GM15510 (cell line): Measurements from ENCODE around the gene ZNF521.

Experiments
- POLR2A ChIP-seq: IDR thresholded peaks from 3 replicates; pipeline ENCODE4 v1.6.1; 2011; ENCODE audit warnings: borderline replicate concordance; ENCODE audit not compliant: insufficient read length; ENCODE audit errors: extremely low read depth

Gene ZNF521

GRCh38 chr18:25169701-25170100 is 182.3 kb downstream of the ZNF521 start:
- no peak for TF ChIP-seq POLR2A

- no peak for TF ChIP-seq POLR2A
These were observed 184.2 kb downstream of the ZNF521 start for GRCh38 chr18:25167612-25168410.

GRCh38 chr18:25166113-25166512 is 185.9 kb downstream of the ZNF521 start:
- TF ChIP-seq POLR2A = no peak

GRCh38 chr18:25164848-25165811 is 186.8 kb downstream of the ZNF521 start:
- TF ChIP-seq POLR2A = no peak

- no peak for TF ChIP-seq POLR2A
These were observed 187.6 kb downstream of the ZNF521 start for GRCh38 chr18:25164211-25164847.

GRCh38 chr18:25153426-25153825 is 198.5 kb downstream of the ZNF521 start:
- no peak for TF ChIP-seq POLR2A

GRCh38 chr18:25147877-25148488 is 204.0 kb downstream of the ZNF521 start:
- TF ChIP-seq POLR2A = no peak

- no peak for TF ChIP-seq POLR2A
These were observed 205.5 kb downstream of the ZNF521 start for GRCh38 chr18:25146512-25146910.

GRCh38 chr18:25145731-25146511 is 206.0 kb downstream of the ZNF521 start:
- TF ChIP-seq POLR2A = no peak

GRCh38 chr18:25144820-25145219 is 207.1 kb downstream of the ZNF521 start:
- no peak for TF ChIP-seq POLR2A

GRCh38 chr18:25141886-25142285 is 210.1 kb downstream of the ZNF521 start:
- no peak for TF ChIP-seq POLR2A

- no peak for TF ChIP-seq POLR2A
These were observed 210.6 kb downstream of the ZNF521 start for GRCh38 chr18:25141399-25141798.

- no peak for TF ChIP-seq POLR2A
These were observed 211.0 kb downstream of the ZNF521 start for GRCh38 chr18:25140962-25141308.
